Pons (tissue), 1 donor: ENCODE measurements around the gene SSX7.
"Not testable (repeated sequence)": the region's sequence is repeated elsewhere in the genome, so short reads cannot be mapped to it uniquely, and the experiment has no call there.

Experiments used
- DNase-seq: peaks from one replicate; pipeline ENCODE4 v3.0.0-alpha.2; 2016; ENCODE audit warnings: low spot score

SSX7 gene, protein sequence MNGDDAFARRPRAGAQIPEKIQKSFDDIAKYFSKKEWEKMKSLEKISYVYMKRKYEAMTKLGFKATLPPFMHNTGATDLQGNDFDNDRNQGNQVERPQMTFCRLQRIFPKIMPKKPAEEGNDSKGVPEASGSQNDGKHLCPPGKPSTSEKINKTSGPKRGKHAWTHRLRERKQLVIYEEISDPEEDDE

DNA sequence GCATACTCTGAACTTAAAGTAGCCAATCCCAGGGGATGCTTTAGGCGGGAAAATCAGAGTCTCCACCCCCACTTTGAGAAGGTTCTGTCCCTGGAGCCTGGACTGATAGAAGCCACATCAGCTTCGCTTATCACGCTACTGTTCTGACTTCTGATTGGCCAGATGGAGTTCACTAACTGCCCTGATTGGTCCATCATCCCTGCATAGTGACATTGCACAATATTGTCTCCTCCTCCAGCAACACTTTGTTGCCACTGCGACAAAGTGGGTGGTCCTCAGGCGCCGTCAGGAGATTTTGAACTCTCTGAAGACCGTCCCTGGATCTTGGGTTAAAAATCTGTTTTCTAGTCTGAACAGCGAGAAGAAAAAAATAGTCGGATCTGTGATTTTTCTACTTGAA is at the start of gene SSX7:
Gene SSX7 (minus strand): TSS at position 101 of the 400 bp plus-strand sequence. CDS start 1,428 bp downstream, outside the sequence.
- not testable (repeated sequence) for DNase-seq

DNA sequence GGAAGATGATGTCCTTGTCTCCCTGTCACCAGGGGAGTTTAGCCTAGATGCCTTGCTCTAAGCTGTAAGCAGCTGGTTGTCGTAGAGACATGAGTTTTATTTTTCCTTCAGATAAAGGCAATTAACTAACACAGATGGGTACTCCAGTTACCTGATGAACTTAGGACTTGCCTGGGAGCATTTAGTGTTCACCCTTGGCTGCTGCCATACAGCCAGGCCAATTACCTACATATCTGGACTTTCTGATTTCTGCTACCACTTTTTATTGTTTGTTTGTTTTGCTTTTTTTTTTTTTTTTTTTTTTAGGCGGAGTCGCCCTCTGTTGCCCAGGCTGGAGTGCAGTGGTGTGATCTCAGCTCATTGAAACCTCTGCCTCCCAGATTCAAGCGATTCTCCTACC is 37.3 kb upstream of the SSX7 start:
- DNase-seq, result not testable (repeated sequence)

DNA sequence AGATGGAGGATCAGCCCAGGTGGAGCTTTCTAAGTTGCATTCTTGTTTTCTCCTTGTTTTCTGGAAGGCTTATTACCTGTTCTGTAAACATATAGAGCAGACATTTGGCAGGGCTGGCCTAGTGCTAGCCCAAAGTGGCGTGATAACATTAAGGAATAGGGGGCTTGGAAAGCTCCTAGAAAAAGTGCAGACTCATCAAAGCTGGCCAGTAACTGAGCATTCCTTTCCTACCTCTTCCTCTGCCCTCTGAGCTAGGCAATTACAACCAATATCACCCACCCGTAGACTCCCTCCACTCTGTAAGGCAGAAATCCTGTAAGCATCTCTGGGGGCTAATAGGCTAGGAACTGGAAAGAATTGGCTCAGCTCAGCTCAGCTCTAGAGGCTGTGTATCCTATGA is 7.5 kb upstream of the SSX7 start:
- DNase-seq, result not testable (repeated sequence)

DNA sequence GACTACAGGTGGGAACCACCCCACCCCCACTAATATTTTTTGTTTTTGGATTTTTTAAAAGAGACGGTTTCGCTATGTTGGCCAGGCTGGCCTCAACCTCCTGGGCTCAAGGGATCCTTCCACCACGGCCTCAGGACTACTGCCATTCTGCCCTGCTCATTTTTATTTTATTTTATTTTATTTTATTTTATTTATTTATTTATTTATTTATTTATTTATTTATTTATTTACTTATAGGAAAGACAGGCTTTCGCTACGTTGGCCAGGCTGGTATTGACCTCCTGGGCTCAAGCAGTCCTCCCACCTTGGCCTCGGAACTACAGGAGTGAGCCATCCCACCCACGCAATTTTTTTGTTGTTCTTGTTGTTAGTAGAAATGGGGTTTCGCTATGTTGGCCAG is 775 bp upstream of the SSX7 start:
- DNase-seq, result not testable (repeated sequence)

- not testable (repeated sequence) for DNase-seq
Measured at GRCh38 chrX:52650676-52651075, 4.0 kb downstream of the SSX7 start.

GRCh38 chrX:52648956-52649355 is 5.7 kb downstream of the SSX7 start:
- not testable (repeated sequence) for DNase-seq

DNA sequence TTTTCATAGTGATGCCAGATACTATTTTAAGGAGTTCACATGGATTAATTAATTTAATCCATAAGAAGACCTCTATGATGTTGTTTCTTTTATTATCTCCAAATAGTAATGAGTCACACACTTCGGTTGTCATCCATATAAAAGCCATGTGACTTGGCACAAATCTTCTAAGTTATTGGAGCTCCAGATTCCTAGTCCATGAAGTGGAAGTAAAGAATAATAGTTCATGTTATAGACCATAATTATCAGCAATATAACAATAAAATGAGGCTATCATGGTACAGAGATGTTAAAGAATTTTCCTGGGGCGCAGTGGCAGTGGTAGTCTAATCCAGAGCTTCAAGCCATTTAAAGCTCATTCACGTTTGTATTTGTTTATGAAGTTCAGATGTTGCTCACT is 26.2 kb downstream of the SSX7 start:
- DNase-seq, result not testable (repeated sequence)

DNA sequence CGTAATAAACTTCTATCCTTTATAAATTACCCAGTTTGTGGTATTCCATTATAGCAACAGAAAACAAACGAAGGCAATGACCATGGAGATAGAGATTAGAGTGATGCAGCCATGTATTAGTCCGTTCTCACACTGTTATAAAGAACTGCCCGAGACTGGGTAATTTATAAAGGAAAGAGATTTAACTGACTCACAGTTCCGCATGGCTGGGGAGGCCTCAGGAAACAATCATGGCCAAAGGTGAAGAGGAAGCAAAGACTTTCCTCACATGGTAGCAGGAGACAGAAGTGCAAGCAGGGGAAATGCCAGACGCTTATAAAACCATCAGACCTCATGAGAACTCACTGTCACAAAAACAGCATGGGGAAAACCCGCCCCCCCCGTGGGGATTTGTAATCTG is 34.0 kb downstream of the SSX7 start:
- DNase-seq, result not testable (repeated sequence)

DNA sequence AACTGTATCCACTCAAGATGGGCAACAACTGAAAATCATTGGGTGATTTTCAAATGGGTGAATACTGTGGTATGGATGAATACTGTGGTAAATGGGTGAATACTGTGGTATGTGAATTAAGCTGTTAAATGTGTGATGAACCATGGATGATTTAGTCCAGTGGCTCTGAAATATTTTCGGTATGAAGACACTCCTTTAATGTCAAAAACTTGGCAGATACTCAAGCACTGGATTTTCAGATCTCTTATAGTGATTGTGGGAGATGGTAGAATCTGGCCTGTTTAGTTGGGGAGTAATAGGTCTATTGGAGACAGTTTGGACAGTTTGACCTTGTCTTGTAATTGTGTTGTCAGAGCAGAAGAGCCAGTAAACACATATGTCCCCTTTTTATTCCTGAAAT is 45.7 kb downstream of the SSX7 start:
- DNase-seq, result no peak

GRCh38 chrX:52603151-52603550 is 51.5 kb downstream of the SSX7 start:
- not testable (repeated sequence) for DNase-seq

DNA sequence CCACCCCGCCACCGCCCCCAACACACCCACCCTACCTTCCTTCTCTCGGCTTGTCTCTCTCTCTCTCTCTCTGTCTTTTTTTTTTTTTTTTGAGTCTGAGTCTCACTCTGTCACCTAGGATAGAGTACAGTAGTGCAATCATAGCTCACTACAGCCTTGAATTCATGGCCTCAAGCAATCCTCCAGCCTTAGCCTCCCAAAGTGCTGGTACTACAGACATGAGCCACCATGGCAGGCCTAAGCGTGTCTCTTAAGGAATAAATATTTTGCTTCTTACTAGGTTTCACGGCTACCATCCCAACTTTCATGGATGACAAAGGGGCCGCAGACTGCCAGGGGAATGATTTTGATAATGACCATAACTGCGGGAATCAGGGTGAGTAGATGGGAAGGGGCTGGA is 55.8 kb downstream of the SSX7 start:
- no peak for DNase-seq

- DNase-seq, result no peak
Measured at GRCh38 chrX:52594658-52595057, 60.0 kb downstream of the SSX7 start.
